IMR-90 (cell line): ENCODE data around the gene SRCAP. TPM values are rescaled to one million over a fixed set of nuclear protein-coding genes. Genes with fewer than 3 reads are reported as not detected.

Experiments
- ATAC-seq: fragments of 200-7000 bp; cut with Tn5 transposase; 2 replicates; pipeline ENCODE4 v1.9.1; 2020; ENCODE audit warnings: low read depth, mild to moderate bottlenecking, moderate library complexity
- BruUV-seq: library from RNA; stranded (reverse); fragments of 400-500 nt; replicated peaks from 2 replicates; lab custom pipeline; 2021; lab: Mats Ljungman, UMichigan
- CTCF ChIA-PET: fragments of 300-600 bp; formaldehyde crosslinking; extraction: SDS; loops from one replicate; lab custom pipeline; 2021; ENCODE audit warnings: antibody characterized with exemption; lab: Yijun Ruan, JAX
- POLR2A ChIA-PET: fragments of 300-600 bp; sonication (Branson Sonifier 250); formaldehyde crosslinking; loops from one replicate; lab custom pipeline; 2022; ENCODE audit warnings: antibody characterized with exemption; ENCODE audit not compliant: unreplicated experiment; lab: Charles Lee
- DNase-seq: peaks from one replicate; pipeline ENCODE4 v3.0.0; 2013
- H2AFZ ChIP-seq: replicated peaks from 2 replicates; pipeline ENCODE3; 2013; ENCODE audit warnings: low read length, mild to moderate bottlenecking; ENCODE audit not compliant: poor library complexity
- H2AK5ac ChIP-seq: 2 replicates; pipeline ENCODE4 v1.6.1; 2013; ENCODE audit warnings: low read depth, low read length, inconsistent platforms
- H2AK9ac ChIP-seq: replicated peaks from 2 replicates; pipeline ENCODE3; 2013; ENCODE audit warnings: mild to moderate bottlenecking, low read depth, low read length, moderate library complexity; ENCODE audit not compliant: poor library complexity
- H2BK120ac ChIP-seq: 2 replicates; pipeline ENCODE4 v1.6.1; 2013; ENCODE audit warnings: low read depth, low read length, inconsistent platforms
- H2BK15ac ChIP-seq: 3 replicates; pipeline ENCODE4 v1.6.1; 2013; ENCODE audit warnings: low read depth, low read length, inconsistent platforms
- H2BK20ac ChIP-seq: 2 replicates; pipeline ENCODE4 v1.6.1; 2013; ENCODE audit warnings: low read depth, mild to moderate bottlenecking, inconsistent platforms, low read length, moderate library complexity
- H2BK5ac ChIP-seq: 2 replicates; pipeline ENCODE4 v1.6.1; 2013; ENCODE audit warnings: mild to moderate bottlenecking, low read depth, low read length, inconsistent platforms; ENCODE audit not compliant: poor library complexity, severe bottlenecking
- H3K14ac ChIP-seq: replicated peaks from 2 replicates; pipeline ENCODE4 v1.6.1; 2013; ENCODE audit warnings: low read depth, low read length, inconsistent platforms
- H3K18ac ChIP-seq: 2 replicates; pipeline ENCODE4 v1.6.1; 2013; ENCODE audit warnings: low read depth, low read length, control low read depth
- H3K23ac ChIP-seq: 2 replicates; pipeline ENCODE4 v1.6.1; 2013; ENCODE audit warnings: low read depth, low read length, inconsistent platforms
- H3K27ac ChIP-seq: 2 replicates; pipeline ENCODE4 v1.5.1; 2013; ENCODE audit warnings: mild to moderate bottlenecking, control low read depth, low read length; ENCODE audit not compliant: insufficient read depth
- H3K27me3 ChIP-seq: 2 replicates; pipeline ENCODE4 v1.6.1; 2013; ENCODE audit warnings: low read length; ENCODE audit not compliant: control insufficient read depth, insufficient read depth
- H3K36me3 ChIP-seq: 2 replicates; pipeline ENCODE4 v1.6.1; 2013; ENCODE audit warnings: low read length, mixed read lengths; ENCODE audit not compliant: control insufficient read depth, insufficient read depth
- H3K4ac ChIP-seq: 2 replicates; pipeline ENCODE4 v1.6.1; 2013; ENCODE audit warnings: low read depth, low read length, inconsistent platforms
- H3K4me1 ChIP-seq: 2 replicates; pipeline ENCODE4 v1.6.1; 2013; ENCODE audit warnings: low read length, mixed read lengths; ENCODE audit not compliant: control insufficient read depth, insufficient read depth
- H3K4me2 ChIP-seq: 2 replicates; pipeline ENCODE4 v1.6.1; 2013; ENCODE audit warnings: low read depth, mild to moderate bottlenecking, control low read depth, low read length, moderate library complexity
- H3K4me3 ChIP-seq: 2 replicates; pipeline ENCODE4 v1.5.1; 2013; ENCODE audit warnings: low read depth, mild to moderate bottlenecking, control low read depth, low read length, moderate library complexity; ENCODE audit not compliant: insufficient read depth
- H3K56ac ChIP-seq: 2 replicates; pipeline ENCODE4 v1.6.1; 2013; ENCODE audit warnings: low read length, inconsistent platforms; ENCODE audit not compliant: insufficient read depth; ENCODE audit errors: extremely low read depth
- H3K79me1 ChIP-seq, 2 experiments: 2 replicates each; pipeline ENCODE4 v1.6.1; 2013; ENCODE audit warnings: low read length in 2 of 2, inconsistent platforms in 1 of 2, low read depth in 1 of 2
- H3K9ac ChIP-seq: 2 replicates; pipeline ENCODE4 v1.6.1; 2013; ENCODE audit warnings: low read depth, low read length, control low read depth
- H3K9me1 ChIP-seq: 2 replicates; pipeline ENCODE4 v1.6.1; 2013; ENCODE audit warnings: low read length, inconsistent platforms; ENCODE audit not compliant: insufficient read depth
- H3K9me3 ChIP-seq: 2 replicates; pipeline ENCODE4 v1.6.1; 2013; ENCODE audit warnings: low read length; ENCODE audit not compliant: control insufficient read depth, insufficient read depth
- H4K20me1 ChIP-seq: 2 replicates; pipeline ENCODE4 v1.6.1; 2013; ENCODE audit warnings: low read length, inconsistent platforms; ENCODE audit not compliant: insufficient read depth
- H4K5ac ChIP-seq: 2 replicates; pipeline ENCODE4 v1.6.1; 2013; ENCODE audit warnings: mild to moderate bottlenecking, low read depth, low read length, control low read depth
- H4K8ac ChIP-seq, 2 experiments: 2 replicates each; pipeline ENCODE4 v1.6.1; 2013; ENCODE audit warnings: low read depth in 2 of 2, low read length in 2 of 2, control low read depth in 1 of 2, inconsistent platforms in 1 of 2
- H4K91ac ChIP-seq: 2 replicates; pipeline ENCODE4 v1.6.1; 2013; ENCODE audit warnings: low read depth, low read length, inconsistent platforms; ENCODE audit not compliant: insufficient read depth
- MAFK ChIP-seq: IDR thresholded peaks from 2 replicates; pipeline ENCODE4 v1.6.1; 2012; ENCODE audit warnings: low read depth, low read length, improper control_type of control experiment
- RCOR1 ChIP-seq: IDR thresholded peaks from 2 replicates; pipeline ENCODE4 v1.6.1; 2012; ENCODE audit warnings: mild to moderate bottlenecking, low read length, improper control_type of control experiment; ENCODE audit not compliant: insufficient replicate concordance
- WGBS, 2 experiments: methylation state at CpG; one replicate each; pipeline versions ENCODE4 v1.1.5 to v1.1.7; 2013; ENCODE audit warnings: missing lambda C conversion rate in 2 of 2; ENCODE audit not compliant: insufficient read length in 1 of 2; ENCODE audit errors: extremely low coverage in 2 of 2; 5-methylcytosine and 5-hydroxymethylcytosine counted together
- dilution Hi-C: fragments of 300-500 bp; cut with HindIII; formaldehyde crosslinking; loops from one replicate; pipeline ENCODE4 v1.14.3; 2018; ENCODE audit warnings: low sequenced_read_pairs; ENCODE audit not compliant: unreplicated experiment
- in situ Hi-C: fragments of 300-500 bp; cut with MboI; formaldehyde crosslinking; loops from 3 replicates; pipeline ENCODE4 v1.14.3; 2019; ENCODE audit warnings: low sequenced_read_pairs, inconsistent platforms, mixed read lengths
- intact Hi-C: fragments of 100-400 bp; cut with micrococcal nuclease; formaldehyde crosslinking; loops from 2 replicates; pipeline ENCODE4 v1.10.0; 2022
- polyA plus RNA-seq, 3 experiments: library from polyadenylated mRNA; depleted of rRNA; stranded (reverse); fragments of >200 nt; gene quantifications; 2 replicates each; pipeline ENCODE4 v1.2.3, GENCODE V29; 2012; ENCODE audit warnings: low replicate concordance in 1 of 3
- total RNA-seq: library from RNA; depleted of rRNA; stranded (reverse); fragments of >200 nt; gene quantifications from 2 replicates; pipeline ENCODE4 v1.2.3, GENCODE V29; 2012

The SRCAP gene
- total and polyA plus RNA-seq, 2 of the 4 experiments (the other 2 are of a cell fraction) = 4.5 to 8.2 TPM

DNA sequence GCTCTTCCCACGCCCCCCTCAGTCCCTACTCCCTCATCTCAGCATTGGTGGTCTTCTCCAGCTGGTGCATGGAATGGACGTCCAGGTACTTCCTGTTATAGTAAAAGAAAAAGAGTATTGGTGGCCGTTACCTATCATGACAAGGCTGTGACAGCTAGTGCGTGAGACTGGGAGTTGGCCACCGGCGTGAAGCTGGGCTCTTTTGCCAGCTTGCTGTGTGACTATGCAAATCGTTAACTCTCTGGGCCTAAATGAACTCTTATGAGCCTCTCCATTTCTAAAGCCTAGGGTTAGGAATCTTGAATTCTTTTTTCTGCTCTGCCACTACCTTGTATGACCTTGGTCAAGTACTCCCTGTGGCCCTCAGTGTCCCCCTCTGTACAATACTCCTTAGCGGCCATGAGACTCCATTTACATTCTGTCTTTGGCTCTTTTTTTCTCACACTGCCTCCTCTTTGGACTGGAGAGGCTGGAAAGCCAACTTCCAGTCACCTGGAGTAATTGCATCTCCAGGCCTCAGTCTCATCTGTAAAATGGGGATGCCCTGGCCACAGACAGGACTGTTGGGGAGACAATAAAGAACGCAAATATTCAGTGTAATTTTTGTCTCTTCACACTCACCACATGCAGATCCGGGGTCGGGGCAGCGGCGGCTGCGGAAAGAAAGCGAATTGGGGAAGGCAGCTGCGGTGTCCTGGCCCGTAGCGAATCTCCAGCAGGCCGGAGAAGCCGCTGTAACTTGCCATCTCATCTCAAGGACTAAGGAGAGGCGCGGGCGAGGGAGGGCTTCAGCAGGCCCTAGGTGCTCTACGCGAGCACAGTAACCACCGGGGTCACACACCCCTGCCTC is 61.8 kb downstream of the SRCAP start:
- H3K27me3 ChIP-seq = no peaks in the 10 kb centered on the region
- H4K91ac ChIP-seq = no peak overlapping the region
- H3K18ac ChIP-seq = no peak overlapping the region
- in situ Hi-C loops (no loop called here), dilution Hi-C loops (no loop called here), intact Hi-C loops (loop anchor here (5.0 kb wide), 1 partner anchor 161 kb away; the partner anchor contains the start of gene FBXL19)
- no peak overlapping the region for H4K8ac ChIP-seq
- peaks cover 20 to 52% of the 10 kb centered on the region in 2 experiments for H3K79me1 ChIP-seq
- H3K4me1 ChIP-seq = peaks cover 12% of the 10 kb centered on the region
- H3K9ac ChIP-seq = peak overlapping the region; percentile 11
- peak overlapping the region; percentile 63; the same call in 1 of the 2 replicates for H3K23ac ChIP-seq
- BruUV-seq = no TSS peak
- no peak overlapping the region for H2BK15ac ChIP-seq
- H3K14ac ChIP-seq = no peak overlapping the region
- CTCF ChIA-PET = no interaction called here
- H2AK9ac ChIP-seq = peak overlapping the region; percentile 87
- H3K9me1 ChIP-seq = 0 out of 2 replicates have a peak, but pooled peaks cover 4% of the 10 kb centered on the region
- H3K56ac ChIP-seq = no peak overlapping the region; the same call in 1 of the 2 replicates
- no peaks in the 10 kb centered on the region for H3K9me3 ChIP-seq
- H2BK20ac ChIP-seq = no peak overlapping the region
- H2BK120ac ChIP-seq = no peak overlapping the region
- H4K20me1 ChIP-seq = peaks cover 17% of the 10 kb centered on the region
- H3K36me3 ChIP-seq = peaks cover 37% of the 10 kb centered on the region
- POLR2A ChIA-PET = no interaction called here
- H3K27ac ChIP-seq = peak overlapping the region; percentile 31; the same call in 1 of the 2 replicates
- WGBS, 2 experiments = 90% methylated on average over 2 of the region's 26 CpGs; no CpG with 5 or more reads in 1 of the 2 experiments
- H3K4me3 ChIP-seq = peak overlapping the region; percentile 77
- H3K4me2 ChIP-seq = peak overlapping the region; percentile 92
- DNase-seq = no peak
- H2AK5ac ChIP-seq = no peak overlapping the region
- H3K4ac ChIP-seq = no peak overlapping the region
- no peak overlapping the region for H2BK5ac ChIP-seq
- TF ChIP-seq RCOR1 (peak; percentile 9), MAFK (no peak)
- no peak overlapping the region for H4K5ac ChIP-seq
- ATAC-seq = peak; percentile 1; the same call in 1 of the 2 replicates
- peak overlapping the region; percentile 100 for H2AFZ ChIP-seq
